Effector memory CD4-positive, alpha-beta T cell (primary cell): Measurements from ENCODE around the gene OR14J1.
"Not testable (repeated sequence)": the region's sequence is repeated elsewhere in the genome, so short reads cannot be mapped to it uniquely, and the experiment has no call there.

Experiments used
- DNase-seq, 3 donors: peaks; one replicate each; pipeline ENCODE4 v3.0.0-alpha.2; 2020
- H3K27ac ChIP-seq: 2 replicates; pipeline ENCODE4 v1.7.0; 2013; ENCODE audit warnings: mild to moderate bottlenecking, low read length, moderate library complexity; ENCODE audit not compliant: insufficient read depth, poor library complexity, severe bottlenecking
- H3K27me3 ChIP-seq: replicated peaks from 2 replicates; pipeline ENCODE4 v1.7.0; 2013; ENCODE audit warnings: mild to moderate bottlenecking, low read length; ENCODE audit not compliant: insufficient read depth, control insufficient read depth, poor library complexity, severe bottlenecking
- H3K36me3 ChIP-seq: 2 replicates; pipeline ENCODE4 v1.7.0; 2013; ENCODE audit warnings: mild to moderate bottlenecking, low read length, moderate library complexity; ENCODE audit not compliant: control insufficient read depth, insufficient read depth
- H3K4me1 ChIP-seq: 2 replicates; pipeline ENCODE4 v1.7.0; 2013; ENCODE audit warnings: low read length, mild to moderate bottlenecking; ENCODE audit not compliant: control insufficient read depth, insufficient read depth, poor library complexity, severe bottlenecking
- H3K4me3 ChIP-seq: 2 replicates; pipeline ENCODE4 v1.7.0; 2013; ENCODE audit warnings: low read length, low read depth, mild to moderate bottlenecking; ENCODE audit not compliant: insufficient read depth, poor library complexity, severe bottlenecking
- H3K9me3 ChIP-seq: 2 replicates; pipeline ENCODE4 v1.7.0; 2013; ENCODE audit warnings: mild to moderate bottlenecking, low read length, moderate library complexity; ENCODE audit not compliant: control insufficient read depth
- total RNA-seq, 3 donors: gene quantifications; one replicate each; lab custom pipeline; 2026; lab: John Stamatoyannopoulos, UW

Gene OR14J1
- total RNA-seq, result 0 reads per million in 3 donors

- Histone ChIP-seq H3K9me3 (no peaks in the 10 kb centered on the region), H3K36me3 (no peaks in the 10 kb centered on the region), H3K4me3 (no peak within 1 kb of the TSS), H3K4me1 (no peaks in the 10 kb centered on the region), H3K27ac (no peak within 1 kb of the TSS), H3K27me3 (peaks cover 5% of the 10 kb centered on the region)
- no peak for DNase-seq
Observed at GRCh38 chr6:29301316-29301715, at the start of gene OR14J1. OR14J1 (plus strand) TSS chr6:29301701; CDS start chr6:29306690, 4,989 bp downstream.

- Histone ChIP-seq H3K27me3 (no peaks in the 10 kb centered on the region), H3K4me1 (no peaks in the 10 kb centered on the region), H3K9me3 (no peaks in the 10 kb centered on the region), H3K27ac (no peak overlapping the region), H3K4me3 (no peak overlapping the region), H3K36me3 (no peaks in the 10 kb centered on the region)
- no peak for DNase-seq
Observed at GRCh38 chr6:29251736-29252135, 49.8 kb upstream of the OR14J1 start.

GRCh38 chr6:29255530-29255929 lies 46.0 kb upstream of the OR14J1 start:
- Histone ChIP-seq H3K36me3 (no peaks in the 10 kb centered on the region), H3K27me3 (no peaks in the 10 kb centered on the region), H3K4me3 (no peak overlapping the region), H3K27ac (no peak overlapping the region), H3K9me3 (no peaks in the 10 kb centered on the region), H3K4me1 (no peaks in the 10 kb centered on the region)
- no peak for DNase-seq

GRCh38 chr6:29259721-29260120 lies 41.8 kb upstream of the OR14J1 start:
- no peak for DNase-seq
- no peaks in the 10 kb centered on the region for H3K4me1 ChIP-seq
- H3K27me3 ChIP-seq, result no peaks in the 10 kb centered on the region
- H3K36me3 ChIP-seq, result no peaks in the 10 kb centered on the region
- H3K4me3 ChIP-seq, result no peak overlapping the region
- H3K9me3 ChIP-seq, result no peaks in the 10 kb centered on the region
- no peak overlapping the region for H3K27ac ChIP-seq

- H3K4me1 ChIP-seq, result no peaks in the 10 kb centered on the region
- H3K4me3 ChIP-seq, result no peak overlapping the region
- no peaks in the 10 kb centered on the region for H3K36me3 ChIP-seq
- no peaks in the 10 kb centered on the region for H3K27me3 ChIP-seq
- DNase-seq, result no peak
- no peak overlapping the region for H3K27ac ChIP-seq
- no peaks in the 10 kb centered on the region for H3K9me3 ChIP-seq
Observed at GRCh38 chr6:29263001-29263400, 38.5 kb upstream of the OR14J1 start.

- DNase-seq, result no peak
- H3K4me1 ChIP-seq, result no peaks in the 10 kb centered on the region
- no peak overlapping the region for H3K27ac ChIP-seq
- no peaks in the 10 kb centered on the region for H3K9me3 ChIP-seq
- H3K27me3 ChIP-seq, result peaks cover 5% of the 10 kb centered on the region
- no peaks in the 10 kb centered on the region for H3K36me3 ChIP-seq
- H3K4me3 ChIP-seq, result no peak overlapping the region
Observed at GRCh38 chr6:29294499-29294914, 7.0 kb upstream of the OR14J1 start.

- Histone ChIP-seq H3K27me3 (peaks cover 5% of the 10 kb centered on the region), H3K4me1 (no peaks in the 10 kb centered on the region), H3K4me3 (no peak overlapping the region), H3K36me3 (no peaks in the 10 kb centered on the region), H3K9me3 (no peaks in the 10 kb centered on the region), H3K27ac (no peak overlapping the region)
- no peak for DNase-seq
Observed at GRCh38 chr6:29295181-29295585, 6.3 kb upstream of the OR14J1 start.

- no peaks in the 10 kb centered on the region for H3K36me3 ChIP-seq
- no peak for DNase-seq
- no peaks in the 10 kb centered on the region for H3K4me1 ChIP-seq
- H3K27me3 ChIP-seq, result peaks cover 5% of the 10 kb centered on the region
- no peak overlapping the region for H3K27ac ChIP-seq
- no peak overlapping the region for H3K4me3 ChIP-seq
- H3K9me3 ChIP-seq, result no peaks in the 10 kb centered on the region
Observed at GRCh38 chr6:29295623-29296022, 5.9 kb upstream of the OR14J1 start.

- H3K27ac ChIP-seq, result no peak overlapping the region
- no peaks in the 10 kb centered on the region for H3K4me1 ChIP-seq
- no peak overlapping the region for H3K4me3 ChIP-seq
- peaks cover 8% of the 10 kb centered on the region for H3K27me3 ChIP-seq
- H3K9me3 ChIP-seq, result no peaks in the 10 kb centered on the region
- DNase-seq, result no peak
- no peaks in the 10 kb centered on the region for H3K36me3 ChIP-seq
Observed at GRCh38 chr6:29319931-29320330, 18.4 kb downstream of the OR14J1 start.

GRCh38 chr6:29323332-29323731 lies 21.8 kb downstream of the OR14J1 start:
- DNase-seq, H3K4me1 ChIP-seq, H3K27me3 ChIP-seq, H3K9me3 ChIP-seq, H3K36me3 ChIP-seq, H3K4me3 ChIP-seq, H3K27ac ChIP-seq: not testable (repeated sequence)

- H3K4me3 ChIP-seq, result no peak overlapping the region
Observed at GRCh38 chr6:29325777-29326176, 24.3 kb downstream of the OR14J1 start.

More at GRCh38 chr6:29325777-29326176, 24.3 kb downstream of the OR14J1 start:
- no peak for DNase-seq
- H3K9me3 ChIP-seq, result no peaks in the 10 kb centered on the region
- peaks cover 8% of the 10 kb centered on the region for H3K27me3 ChIP-seq
- H3K4me1 ChIP-seq, result no peaks in the 10 kb centered on the region
- H3K36me3 ChIP-seq, result no peaks in the 10 kb centered on the region
- no peak overlapping the region for H3K27ac ChIP-seq
